ENCODE measurements around the gene C7orf33.
A peak's percentile ranks its signal among the peaks of the same experiment; 100 is the strongest.

The C7orf33 gene

GRCh38 chr7:148553979-148554378 lies 36.6 kb upstream of the C7orf33 start:
- no peak for TF ChIP-seq CTCF (IDR thresholded peaks at IDR 0.05; ENCODE audit: low read length, missing control alignments)
- H3K4me3 ChIP-seq (replicated peaks; ENCODE audit: low read depth, low read length): no peak overlapping the region
- no peak for DNase-seq (ENCODE audit: low read depth)

- TF ChIP-seq CTCF (IDR thresholded peaks at IDR 0.05; ENCODE audit: low read length, missing control alignments): no peak
- no peak for DNase-seq (ENCODE audit: low read depth)
- H3K4me3 ChIP-seq (replicated peaks; ENCODE audit: low read depth, low read length): no peak overlapping the region
Observed at GRCh38 chr7:148556892-148557291, 33.7 kb upstream of the C7orf33 start.

- H3K4me3 ChIP-seq (replicated peaks; ENCODE audit: low read depth, low read length): no peak overlapping the region
Observed at GRCh38 chr7:148558914-148559313, 31.7 kb upstream of the C7orf33 start.

GRCh38 chr7:148561099-148561498 lies 29.5 kb upstream of the C7orf33 start:
- no peak for DNase-seq (ENCODE audit: low read depth)
- no peak for TF ChIP-seq CTCF (IDR thresholded peaks at IDR 0.05; ENCODE audit: low read length, missing control alignments)
- no peak overlapping the region for H3K4me3 ChIP-seq (replicated peaks; ENCODE audit: low read depth, low read length)

More at GRCh38 chr7:148558914-148559313, 31.7 kb upstream of the C7orf33 start:
- no peak for DNase-seq (ENCODE audit: low read depth)
- no peak for TF ChIP-seq CTCF (IDR thresholded peaks at IDR 0.05; ENCODE audit: low read length, missing control alignments)

- no peak overlapping the region for H3K4me3 ChIP-seq (replicated peaks; ENCODE audit: low read depth, low read length)
- no peak for DNase-seq (ENCODE audit: low read depth)
- TF ChIP-seq CTCF (IDR thresholded peaks at IDR 0.05; ENCODE audit: low read length, missing control alignments): no peak
Observed at GRCh38 chr7:148563583-148564274, 26.8 kb upstream of the C7orf33 start.

- DNase-seq (ENCODE audit: low read depth): peak; percentile 69
- peak overlapping the region; percentile 10 for H3K4me3 ChIP-seq (replicated peaks; ENCODE audit: low read depth, low read length)
Observed at GRCh38 chr7:148564275-148564951, 26.2 kb upstream of the C7orf33 start.

GRCh38 chr7:148566736-148567135 lies 23.8 kb upstream of the C7orf33 start:
- TF ChIP-seq CTCF (IDR thresholded peaks at IDR 0.05; ENCODE audit: low read length, missing control alignments): no peak
- H3K4me3 ChIP-seq (replicated peaks; ENCODE audit: low read depth, low read length): no peak overlapping the region
- no peak for DNase-seq (ENCODE audit: low read depth)
